Inflammatory macrophage treated with lipopolysaccharide for 4 hours (primary cell): Measurements from ENCODE around the gene TNRC6C.
"Not testable (repeated sequence)": the region's sequence is repeated elsewhere in the genome, so short reads cannot be mapped to it uniquely, and the experiment has no call there.

ENCODE experiments used
- DNase-seq: peaks from one replicate; pipeline ENCODE4 v3.0.0-alpha.2; 2020

Gene TNRC6C

DNA sequence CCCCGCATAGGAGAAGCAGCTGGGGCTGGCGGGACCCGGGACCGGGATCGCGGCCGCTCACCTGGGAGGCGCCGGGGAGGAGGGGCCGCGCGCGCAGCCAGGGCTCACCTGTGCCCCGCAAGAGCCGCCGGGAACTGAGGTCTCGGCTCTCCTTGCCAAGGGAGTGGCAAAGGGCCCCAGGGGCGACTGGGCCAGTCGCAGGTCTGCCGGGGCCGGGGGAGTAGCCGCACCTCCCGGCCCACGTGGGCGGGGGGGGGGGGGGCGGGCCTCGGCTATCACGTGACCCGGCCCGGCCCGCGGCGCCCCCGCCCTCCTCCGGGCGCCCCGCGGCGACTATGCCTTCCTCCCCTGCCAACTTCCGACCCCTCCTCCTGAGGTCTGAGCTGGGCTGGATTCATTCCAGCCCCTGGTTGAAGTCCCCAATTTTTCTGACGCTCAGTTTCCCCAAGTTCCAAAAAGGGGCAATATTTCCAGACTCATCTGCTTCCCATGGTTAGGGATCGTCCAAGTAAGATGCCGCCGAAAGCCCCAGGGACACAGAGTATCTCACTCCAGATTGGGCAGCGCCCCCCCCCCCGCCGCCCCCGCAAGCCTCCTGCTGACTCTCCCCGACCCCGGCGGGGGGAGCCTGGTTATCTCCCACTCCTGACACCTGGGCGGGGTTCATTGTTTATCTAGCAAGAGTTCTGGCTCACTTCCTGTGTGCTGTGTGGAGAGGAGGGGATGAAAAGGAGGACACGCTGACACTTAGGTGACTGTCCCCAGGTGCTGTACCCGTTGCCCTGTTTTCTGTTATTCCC is 170.2 kb downstream of the TNRC6C start, which contains the start of gene TMC6:
TSS of gene TMC6 (minus strand) at position 205 of the 800 bp plus-strand sequence. CDS start 1,923 bp downstream, outside the sequence.
- no peak for DNase-seq

- DNase-seq = no peak
Measured at GRCh38 chr17:78129351-78130089, 171.0 kb downstream of the TNRC6C start.

DNA sequence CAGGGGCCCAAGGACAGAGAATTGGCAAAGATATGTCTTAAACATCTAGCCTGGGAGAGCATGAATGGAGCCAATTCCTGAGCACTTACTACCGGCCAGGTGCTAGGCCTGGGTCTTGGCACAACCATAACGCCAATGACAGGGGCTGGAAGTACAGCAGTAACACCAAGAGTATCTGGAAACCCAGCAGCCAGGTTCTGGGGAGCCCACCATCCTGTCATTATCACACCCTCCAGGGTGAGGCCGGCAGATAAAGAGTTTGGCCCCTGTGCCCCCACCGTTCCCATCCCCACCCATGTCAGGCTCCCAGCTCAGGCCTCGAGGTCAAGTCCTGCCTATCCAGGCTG is 171.6 kb downstream of the TNRC6C start:
- no peak for DNase-seq

DNA sequence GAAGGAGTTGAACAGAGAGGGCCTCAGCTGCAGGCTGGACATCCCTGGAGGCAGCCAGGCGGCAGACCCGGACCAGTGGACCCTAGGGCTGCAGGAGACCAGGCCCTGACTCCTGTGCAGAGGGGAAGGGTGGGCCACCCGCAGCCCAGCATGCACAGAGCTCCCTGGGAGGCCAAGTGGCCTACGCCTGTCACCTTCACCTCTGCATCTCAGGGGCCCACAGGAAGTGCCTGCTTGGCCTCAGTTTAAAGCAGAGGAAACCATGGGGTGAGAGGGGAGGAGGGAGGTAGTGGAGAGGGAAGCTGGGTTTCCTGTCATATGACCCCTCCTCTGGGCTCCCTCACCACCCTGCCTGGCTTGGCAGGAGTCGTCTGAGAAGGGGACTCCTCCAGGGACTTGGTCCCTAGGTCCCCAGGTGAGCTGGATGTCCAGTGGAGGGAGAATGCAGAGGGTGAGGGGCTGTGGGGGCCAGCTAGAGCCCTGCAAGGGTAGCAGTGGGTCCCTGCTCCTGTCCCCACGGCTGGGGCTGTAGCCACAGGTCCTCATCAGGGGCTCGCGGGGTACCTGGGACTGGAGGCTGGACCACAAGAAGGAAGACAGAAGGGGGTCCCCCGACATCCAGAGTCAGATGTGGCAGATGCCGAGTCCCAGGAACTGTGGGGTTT is 172.1 kb downstream of the TNRC6C start, which contains the start of gene TMC8:
TSS of gene TMC8 (plus strand) at position 335 of the 665 bp plus-strand sequence. CDS start 818 bp downstream, outside the sequence.
- peak; percentile 52 for DNase-seq

DNA sequence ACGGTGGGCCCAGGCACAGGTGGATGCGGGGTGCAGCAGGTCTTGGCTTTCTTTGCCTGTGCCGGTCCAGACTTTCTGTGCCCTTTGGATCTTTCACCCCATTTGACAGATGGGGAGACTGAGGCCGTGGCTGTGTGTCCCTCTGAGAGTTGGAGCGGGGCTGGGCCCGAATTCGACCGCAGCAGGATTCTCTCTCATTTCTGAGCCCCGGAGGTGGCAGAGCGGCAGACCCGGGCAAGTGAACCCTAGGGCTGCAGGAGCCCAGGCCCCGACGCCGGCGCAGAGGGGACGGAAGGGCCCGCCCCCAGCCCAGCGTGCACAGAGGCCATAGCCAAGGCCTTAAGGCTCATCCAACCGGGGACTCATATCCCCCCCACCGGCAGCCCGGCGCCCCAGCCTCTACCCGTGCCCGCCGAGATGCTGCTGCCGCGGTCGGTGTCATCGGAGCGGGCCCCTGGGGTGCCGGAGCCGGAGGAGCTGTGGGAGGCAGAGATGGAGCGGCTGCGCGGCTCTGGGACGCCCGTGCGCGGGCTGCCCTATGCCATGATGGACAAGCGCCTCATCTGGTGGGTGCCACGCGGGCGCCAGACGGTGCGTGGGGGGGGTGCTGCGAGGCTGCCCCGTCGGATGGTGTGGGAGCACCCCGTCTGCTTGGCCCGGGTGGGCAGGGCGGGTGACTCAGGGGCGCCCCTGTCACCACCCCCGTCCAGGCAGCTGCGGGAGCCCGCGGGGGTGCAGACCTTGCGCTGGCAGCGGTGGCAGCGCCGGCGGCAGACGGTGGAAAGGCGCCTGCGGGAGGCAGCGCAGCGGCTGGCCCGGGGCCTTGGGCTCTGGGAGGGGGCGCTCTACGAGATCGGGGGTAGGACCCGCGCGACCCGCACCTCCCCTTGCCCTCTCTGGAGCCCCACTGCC is 172.9 kb downstream of the TNRC6C start:
- DNase-seq = no peak

GRCh38 chr17:78132084-78132676 is 173.7 kb downstream of the TNRC6C start:
- DNase-seq = no peak

DNA sequence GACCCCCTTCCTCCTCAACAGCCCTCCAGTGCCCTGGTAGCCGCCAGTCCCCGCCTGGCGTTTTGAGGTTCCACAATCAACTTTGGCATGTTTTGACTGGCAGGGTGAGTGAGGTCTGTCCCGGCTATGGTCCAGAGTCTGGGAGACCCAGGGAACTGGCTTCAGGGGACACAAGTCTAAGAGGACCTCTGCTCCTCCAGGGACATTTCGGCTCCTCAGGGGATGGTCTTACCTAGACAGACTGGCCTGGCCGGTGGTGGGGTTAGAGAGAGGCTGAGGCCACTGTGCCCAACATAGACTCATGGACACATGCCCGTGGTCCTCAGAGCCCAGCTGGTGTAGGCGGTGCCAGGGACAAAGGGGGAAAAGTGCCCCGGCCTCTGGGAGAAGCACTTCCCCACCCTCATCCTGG is 174.3 kb downstream of the TNRC6C start:
- DNase-seq = no peak

DNA sequence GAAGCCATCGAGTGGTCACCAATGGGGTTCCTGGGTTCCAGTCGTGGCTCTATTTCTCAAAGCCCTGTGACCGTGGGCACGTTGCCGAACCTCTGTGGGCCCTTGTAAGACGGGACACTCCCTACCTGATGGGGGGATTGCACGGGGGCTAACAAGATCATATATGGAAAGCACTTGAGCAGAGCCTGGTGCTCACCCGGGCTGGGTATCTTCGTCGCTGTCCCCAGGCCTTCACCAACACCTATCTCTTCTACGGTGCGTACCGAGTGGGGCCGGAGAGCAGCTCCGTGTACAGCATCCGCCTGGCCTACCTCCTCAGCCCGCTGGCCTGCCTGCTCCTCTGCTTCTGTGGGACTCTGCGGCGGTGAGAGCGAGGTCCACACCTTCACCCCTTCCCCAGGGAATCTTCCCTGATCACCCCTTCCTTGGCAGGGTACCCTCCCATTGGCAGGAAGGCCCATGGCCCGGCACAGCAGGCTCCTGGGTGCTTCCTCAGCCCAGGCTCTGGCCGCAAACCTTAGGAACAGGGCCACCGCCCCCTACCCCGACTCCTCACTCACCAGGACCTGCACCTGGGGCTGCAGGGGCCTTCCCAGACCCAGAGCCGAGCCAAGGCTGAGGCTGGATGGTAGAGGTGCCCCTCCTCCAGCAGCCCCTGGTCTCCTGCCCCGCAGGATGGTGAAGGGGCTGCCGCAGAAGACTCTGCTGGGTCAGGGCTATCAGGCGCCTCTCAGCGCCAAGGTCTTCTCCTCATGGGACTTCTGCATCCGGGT is 174.9 kb downstream of the TNRC6C start:
- no peak for DNase-seq

- peak; percentile 58 for DNase-seq
Measured at GRCh38 chr17:78133971-78134898, 175.7 kb downstream of the TNRC6C start.

- DNase-seq = no peak
Measured at GRCh38 chr17:78134899-78135385, 176.4 kb downstream of the TNRC6C start.

DNA sequence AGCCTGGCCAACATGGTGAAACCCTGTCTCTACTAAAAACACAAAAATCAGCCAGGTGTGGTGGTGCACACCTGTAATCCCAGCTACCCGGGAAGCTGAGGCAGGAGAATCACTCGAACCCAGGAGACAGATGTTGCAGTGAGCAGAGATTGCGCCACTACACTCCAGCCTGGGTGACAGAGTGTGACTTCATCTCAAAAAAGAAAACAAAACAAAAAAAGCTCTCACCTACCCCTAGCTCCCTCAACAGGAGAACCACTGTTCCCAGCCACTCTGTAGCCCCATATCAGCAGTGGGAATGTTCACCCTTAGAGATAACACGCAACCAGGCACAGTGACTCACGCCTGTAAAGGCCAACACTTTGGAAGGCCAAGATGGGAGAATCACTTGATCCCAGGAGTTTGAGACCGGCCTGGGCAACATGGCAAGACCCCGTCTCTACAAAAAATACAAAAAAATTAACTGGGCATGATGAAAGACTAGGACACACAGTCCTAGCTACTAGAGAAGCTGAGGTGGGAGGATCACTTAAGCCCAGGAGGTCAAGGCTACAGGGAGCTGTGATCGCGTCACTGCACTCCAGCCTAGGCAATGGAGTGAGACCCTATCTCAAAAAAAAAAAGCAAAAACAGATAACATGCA is 177.5 kb downstream of the TNRC6C start:
- peak; percentile 43 for DNase-seq

DNA sequence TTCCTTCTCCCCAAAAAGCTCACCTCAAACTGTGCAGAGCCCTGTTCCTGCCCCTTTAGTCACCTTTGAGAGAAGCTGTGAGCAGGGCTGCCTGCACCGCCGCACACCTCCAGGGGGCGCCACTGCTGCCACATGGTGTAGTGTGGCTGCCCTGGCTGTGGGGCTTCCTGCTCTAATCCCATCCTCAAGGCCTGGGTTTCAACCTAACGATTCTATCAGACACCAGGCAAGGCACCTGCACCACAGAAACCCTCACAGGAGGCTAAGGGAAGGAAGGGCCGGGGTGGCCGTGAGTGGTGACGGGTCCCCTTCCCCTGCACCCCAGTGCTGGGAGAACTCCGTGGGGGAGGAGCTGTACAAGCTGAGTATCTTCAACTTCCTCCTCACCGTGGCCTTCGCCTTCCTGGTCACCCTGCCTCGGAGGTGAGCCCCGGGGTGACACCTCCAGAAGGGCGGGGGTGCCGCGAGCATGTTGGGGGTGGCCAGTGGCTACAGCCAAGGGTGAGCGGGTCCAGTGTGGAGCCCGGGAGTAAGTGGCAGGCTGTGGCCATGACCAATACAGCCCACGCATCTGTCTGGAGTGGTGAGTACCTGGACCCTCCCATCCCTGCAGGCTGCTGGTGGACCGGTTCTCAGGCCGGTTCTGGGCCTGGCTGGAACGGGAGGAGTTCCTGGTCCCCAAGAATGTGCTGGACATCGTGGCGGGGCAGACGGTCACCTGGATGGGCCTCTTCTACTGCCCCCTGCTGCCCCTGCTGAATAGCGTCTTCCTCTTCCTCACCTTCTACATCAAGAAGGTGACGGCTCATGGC is 179.1 kb downstream of the TNRC6C start:
- no peak for DNase-seq

- DNase-seq = no peak
Measured at GRCh38 chr17:78138204-78139060, 179.9 kb downstream of the TNRC6C start.

DNA sequence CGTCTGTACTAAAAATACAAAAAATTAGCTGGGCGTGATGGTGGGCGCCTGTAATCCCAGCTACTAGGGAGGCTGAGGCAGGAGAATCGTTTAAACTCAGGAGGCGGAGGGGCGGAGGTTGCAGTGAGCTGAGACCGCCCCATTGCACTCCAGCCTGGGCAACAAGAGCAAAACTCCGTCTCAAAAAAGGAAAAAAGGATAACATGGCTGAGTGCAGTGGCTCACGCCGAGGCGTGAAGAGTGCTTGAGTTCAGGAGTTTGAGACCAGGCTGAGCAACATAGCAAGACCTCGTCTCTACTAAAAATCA is 181.3 kb downstream of the TNRC6C start:
- not testable (repeated sequence) for DNase-seq

DNA sequence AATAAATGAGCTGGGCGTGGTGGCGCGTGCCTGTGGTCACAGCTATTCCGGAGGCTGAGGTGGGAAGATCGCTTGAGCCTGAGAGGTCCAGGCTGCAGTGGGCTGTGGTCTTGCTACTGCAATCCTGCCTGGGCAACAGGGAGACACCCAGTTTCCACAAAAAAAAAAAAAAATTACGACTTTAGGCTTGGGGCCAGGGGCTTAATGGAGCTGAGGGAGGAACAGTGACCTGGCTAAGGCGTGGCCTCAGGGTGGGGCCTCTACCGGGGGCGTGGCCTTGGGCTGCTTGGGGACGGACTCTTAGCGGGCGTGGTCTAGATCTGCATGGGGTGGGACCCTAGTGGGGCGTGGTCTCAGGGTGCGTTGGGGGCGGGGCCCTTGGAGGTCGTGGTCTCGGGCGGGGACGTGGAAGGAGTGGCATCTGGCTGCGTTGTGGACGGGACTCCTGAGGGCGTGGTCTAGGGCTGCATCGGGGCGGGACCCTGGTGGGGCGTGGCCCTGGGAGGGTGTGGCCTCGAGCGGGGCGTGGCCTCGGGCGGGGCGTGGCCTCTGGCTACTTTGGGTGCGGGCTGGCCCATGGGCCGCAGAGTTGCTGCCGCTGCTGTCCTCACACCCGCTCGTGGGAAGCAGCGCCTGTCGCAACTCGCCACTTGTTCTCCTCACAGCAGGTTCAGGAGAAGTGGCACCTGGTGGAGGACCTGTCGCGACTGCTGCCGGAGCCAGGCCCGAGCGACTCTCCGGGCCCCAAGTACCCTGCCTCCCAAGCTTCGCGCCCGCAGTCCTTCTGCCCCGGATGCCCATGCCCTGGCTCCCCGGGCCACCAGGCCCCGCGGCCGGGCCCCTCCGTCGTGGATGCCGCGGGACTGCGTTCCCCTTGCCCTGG is 181.9 kb downstream of the TNRC6C start:
- DNase-seq = peak; percentile 96

GRCh38 chr17:78141437-78142118 is 183.1 kb downstream of the TNRC6C start:
- no peak for DNase-seq
